ENCODE results near the gene ACKR2.
A peak's percentile ranks its signal among the peaks of the same experiment; 100 is the strongest.

ACKR2 gene

GRCh38 chr3:42809202-42809601, at the start of gene ACKR2:
TSS of gene ACKR2 (plus strand) at chr3:42809445. CDS start at chr3:42864503, 55,058 bp downstream.
- no peak for DNase-seq

- no peak for DNase-seq
These were observed 47.1 kb upstream of the ACKR2 start for GRCh38 chr3:42762046-42762724.

GRCh38 chr3:42763021-42763420, 46.2 kb upstream of the ACKR2 start:
- no peak for DNase-seq

GRCh38 chr3:42764115-42764514, 45.1 kb upstream of the ACKR2 start:
- DNase-seq, result no peak

- no peak for DNase-seq
These were observed 44.5 kb upstream of the ACKR2 start for GRCh38 chr3:42764561-42765295.

GRCh38 chr3:42769477-42770131, 39.6 kb upstream of the ACKR2 start:
- DNase-seq, result no peak

- no peak for DNase-seq
These were observed 38.0 kb upstream of the ACKR2 start for GRCh38 chr3:42771271-42771670.

- peak; percentile 95 for DNase-seq
These were observed 36.4 kb upstream of the ACKR2 start, which contains the start of gene CCDC13 for GRCh38 chr3:42772670-42773408. TSS of gene CCDC13 (minus strand) at chr3:42773253. CDS start at chr3:42758345, 14,908 bp downstream.

GRCh38 chr3:42773409-42773751, 35.9 kb upstream of the ACKR2 start:
- DNase-seq, result no peak

GRCh38 chr3:42778644-42779043, 30.6 kb upstream of the ACKR2 start:
- DNase-seq, result no peak

GRCh38 chr3:42780398-42780797, 28.8 kb upstream of the ACKR2 start:
- DNase-seq, result no peak

GRCh38 chr3:42780892-42781700, 28.1 kb upstream of the ACKR2 start:
- DNase-seq, result no peak

GRCh38 chr3:42786212-42786611, 23.0 kb upstream of the ACKR2 start:
- DNase-seq, result no peak

- no peak for DNase-seq
These were observed 22.6 kb upstream of the ACKR2 start for GRCh38 chr3:42786631-42787030.

- no peak for DNase-seq
These were observed 18.5 kb upstream of the ACKR2 start for GRCh38 chr3:42790714-42791229.

- DNase-seq, result no peak
These were observed 13.5 kb upstream of the ACKR2 start for GRCh38 chr3:42795621-42796181.

- no peak for DNase-seq
These were observed 12.8 kb upstream of the ACKR2 start for GRCh38 chr3:42796332-42796885.

- DNase-seq, result no peak
These were observed 9.9 kb upstream of the ACKR2 start for GRCh38 chr3:42799376-42799775.

GRCh38 chr3:42800251-42800650, 9.0 kb upstream of the ACKR2 start:
- DNase-seq, result no peak

GRCh38 chr3:42801048-42801620, 8.1 kb upstream of the ACKR2 start:
- DNase-seq, result no peak

- no peak for DNase-seq
These were observed 7.5 kb upstream of the ACKR2 start for GRCh38 chr3:42801784-42802183.
